Frontal cortex (tissue), 4 donors: ENCODE measurements around the gene ZNF614. TPM values are rescaled to one million over a fixed set of nuclear protein-coding genes. Genes with fewer than 3 reads are reported as not detected.
"Not testable (repeated sequence)": the region's sequence is repeated elsewhere in the genome, so short reads cannot be mapped to it uniquely, and the experiment has no call there.

Experiments used
- DNase-seq, 2 donors: peaks; one replicate each; pipeline ENCODE4 v3.0.0; 2012; ENCODE audit warnings: low spot score in 2 of 2
- FAIRE-seq: peaks from 2 replicates; lab custom pipeline; 2012; peaks lifted over from hg19 to GRCh38; lab: Jason Lieb, UNC
- total RNA-seq: library from RNA; depleted of rRNA; stranded (reverse); fragments of >200 nt; gene quantifications from one replicate; pipeline ENCODE4 v1.2.3, GENCODE V29; 2014
- donor health status: control.
- donor health status: control.
- donor health status: control.

ZNF614 gene
- total RNA-seq, 1 donor from 2014 or later, result 32.6 TPM

DNA sequence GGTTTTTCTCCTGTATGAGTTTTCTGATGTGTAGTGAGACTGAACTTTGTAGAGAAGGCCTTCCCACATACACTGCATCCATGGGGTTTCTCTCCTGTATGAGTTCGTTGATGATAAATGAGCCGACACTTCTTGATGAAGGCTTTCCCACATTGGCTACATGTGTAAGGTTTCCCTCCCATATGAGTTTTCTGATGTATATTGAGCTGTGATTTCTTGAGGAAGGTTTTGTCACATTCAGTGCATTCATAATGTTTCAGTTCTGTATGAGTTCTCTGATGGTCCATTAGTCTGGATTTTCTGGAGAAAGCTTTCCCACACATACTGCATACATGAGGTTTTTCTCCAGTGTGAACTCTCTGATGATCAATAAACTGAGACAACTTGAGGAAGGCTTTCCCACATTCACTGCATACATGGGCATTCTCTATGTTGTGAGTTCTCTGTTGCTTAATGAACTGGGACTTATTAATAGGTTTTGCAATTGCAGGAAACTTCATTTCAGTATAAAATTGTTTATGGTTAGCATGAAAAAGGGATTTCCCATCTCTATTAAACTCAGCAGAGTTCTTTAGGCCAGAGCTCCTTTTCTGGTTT lies 34.0 kb downstream of the ZNF614 start:
- FAIRE-seq (no peak), DNase-seq (no peak)

- no peak for FAIRE-seq
- no peak for DNase-seq
Observed at GRCh38 chr19:51993422-51993821, 34.8 kb downstream of the ZNF614 start.

DNA sequence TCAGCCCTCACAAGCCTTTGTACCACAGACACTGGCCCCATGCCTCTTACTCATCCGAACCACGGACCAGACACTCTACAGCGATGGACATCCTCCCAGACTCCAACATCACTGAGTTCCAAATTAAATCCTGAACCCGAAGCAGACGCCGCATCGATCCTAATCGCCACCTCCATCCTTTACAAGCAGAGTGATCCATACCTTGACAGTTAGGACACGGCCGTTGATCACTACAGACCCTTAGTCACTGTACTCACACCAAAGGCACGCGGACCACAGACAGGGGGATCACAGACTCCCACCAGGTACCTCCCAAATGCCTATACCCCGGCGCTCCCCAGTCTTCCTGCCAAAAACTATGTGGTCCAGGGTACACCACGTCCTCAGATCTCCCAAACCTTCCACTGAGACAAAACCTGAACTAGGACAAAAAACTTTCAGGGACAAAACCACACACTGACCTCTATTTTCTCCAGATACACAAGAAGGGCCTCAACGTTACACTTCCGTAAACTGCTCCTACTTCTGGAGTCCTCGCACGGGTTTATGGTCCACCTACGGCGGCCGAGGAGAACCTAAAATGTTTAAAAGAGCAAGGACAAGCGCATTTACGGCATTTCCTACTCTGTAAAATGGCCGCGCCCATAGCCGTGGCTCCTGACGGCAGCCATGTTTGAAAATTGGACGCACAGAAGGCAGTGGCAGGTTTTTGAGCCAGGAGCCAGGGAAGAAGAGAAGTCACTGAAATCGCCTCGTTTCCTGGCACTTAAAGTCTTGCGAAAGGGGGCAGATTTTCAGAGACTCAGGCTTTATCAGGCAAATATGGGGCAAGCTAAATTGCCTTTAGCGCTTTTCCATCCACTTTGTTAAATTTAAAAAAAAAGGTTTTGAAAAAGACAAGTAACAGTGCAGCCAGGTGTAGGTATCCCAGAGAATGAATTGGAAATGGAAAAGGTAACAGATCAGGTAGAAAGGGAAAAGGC lies 41.6 kb downstream of the ZNF614 start, which contains the start of gene ZNF350:
ZNF350 (minus strand) TSS at position 532 of the 983 bp plus-strand sequence. CDS start 12,480 bp downstream, outside the sequence.
- DNase-seq (peak; percentile 64 to 74), FAIRE-seq (peak; percentile 13)

DNA sequence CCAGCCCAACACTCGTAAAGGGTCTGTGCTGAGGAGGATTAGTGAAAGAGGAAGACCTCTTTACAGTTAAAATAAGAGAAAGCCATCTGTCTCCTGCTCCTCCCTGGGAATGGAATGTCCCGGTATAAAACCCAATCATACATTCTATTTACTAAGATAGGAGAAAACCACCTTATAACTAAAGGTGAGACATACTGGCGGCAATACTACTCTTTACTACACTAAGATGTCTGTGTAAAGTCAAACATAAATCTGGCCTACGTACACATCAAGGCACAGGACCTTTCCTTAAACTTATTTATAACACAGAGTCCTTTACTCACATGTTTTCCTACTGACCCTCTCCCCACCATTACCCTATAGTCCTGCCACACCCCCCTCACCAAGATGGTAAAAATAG lies 44.8 kb downstream of the ZNF614 start:
- no peak for DNase-seq
- FAIRE-seq, result no peak

GRCh38 chr19:51980926-51981325 lies 47.3 kb downstream of the ZNF614 start:
- not testable (repeated sequence) for FAIRE-seq

GRCh38 chr19:51980116-51980736 lies 48.0 kb downstream of the ZNF614 start:
- FAIRE-seq (no peak), DNase-seq (no peak)

More at GRCh38 chr19:51980926-51981325, 47.3 kb downstream of the ZNF614 start:
- not testable (repeated sequence) for DNase-seq

GRCh38 chr19:51978882-51979281 lies 49.3 kb downstream of the ZNF614 start:
- FAIRE-seq, result no peak
- DNase-seq, result no peak

- FAIRE-seq (no peak), DNase-seq (no peak)
Observed at GRCh38 chr19:51977346-51977745, 50.8 kb downstream of the ZNF614 start.

GRCh38 chr19:51976852-51977251 lies 51.3 kb downstream of the ZNF614 start:
- FAIRE-seq (no peak), DNase-seq (no peak)

- not testable (repeated sequence) for DNase-seq
Observed at GRCh38 chr19:51975787-51976186, 52.4 kb downstream of the ZNF614 start.

DNA sequence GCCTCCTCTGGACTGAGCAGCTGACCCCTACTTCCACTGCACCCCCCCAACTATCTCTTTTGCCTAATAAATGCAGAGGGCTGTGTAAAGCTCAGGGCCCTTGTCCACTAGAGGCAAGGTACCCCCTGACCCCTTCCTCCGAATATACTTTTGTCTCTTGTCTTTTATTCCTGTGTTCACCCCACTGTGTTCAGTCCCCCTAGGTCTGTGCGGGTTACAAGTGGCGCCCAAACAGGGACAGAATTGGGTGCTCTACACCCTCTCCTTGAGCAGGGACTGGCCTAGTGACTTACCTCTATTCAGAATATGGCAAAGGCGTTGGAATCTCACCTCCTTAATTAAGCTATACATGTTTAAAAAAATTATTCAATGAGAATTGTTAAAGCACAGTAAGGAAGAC lies 56.6 kb downstream of the ZNF614 start:
- no peak for DNase-seq
- no peak for FAIRE-seq

More at GRCh38 chr19:51975787-51976186, 52.4 kb downstream of the ZNF614 start:
- FAIRE-seq, result not testable (repeated sequence)

- DNase-seq (no peak), FAIRE-seq (no peak)
Observed at GRCh38 chr19:51970718-51971117, 57.5 kb downstream of the ZNF614 start.

DNA sequence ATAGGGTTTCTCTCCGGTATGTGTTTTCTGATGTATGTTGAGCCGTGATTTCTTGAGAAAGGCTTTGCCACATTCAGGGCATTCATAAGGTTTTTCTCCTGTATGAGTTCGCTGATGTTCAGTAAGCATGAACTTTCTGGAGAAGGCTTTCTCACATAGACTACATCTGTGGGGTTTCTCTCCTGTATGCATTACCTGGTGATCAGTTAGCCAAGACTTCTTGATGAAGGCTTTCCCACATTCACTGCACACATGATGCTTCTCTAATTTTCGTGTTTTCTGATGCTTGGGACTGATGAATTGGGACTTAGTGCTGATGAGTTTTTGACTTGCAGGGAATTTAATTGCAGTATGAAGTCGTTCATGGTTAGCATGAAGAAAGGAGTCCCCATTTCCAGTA lies 62.6 kb downstream of the ZNF614 start:
- FAIRE-seq (no peak), DNase-seq (no peak)

Other genes starting within 250 kb of the ZNF614 start
- under 0.01 TPM for gene FPR3, start 233.2 kb downstream of the ZNF614 start, total RNA-seq
- 64.8 TPM for gene ZNF577, start 140.4 kb downstream of the ZNF614 start, total RNA-seq
- gene ZNF649, start 123.4 kb downstream of the ZNF614 start, total RNA-seq, result 41.2 TPM
- gene ZNF613, start 100.9 kb downstream of the ZNF614 start, total RNA-seq, result 10.6 TPM
- gene ZNF350, start 41.5 kb downstream of the ZNF614 start, total RNA-seq, result 20.8 TPM
- 26.5 TPM for gene ZNF615, start 20.2 kb downstream of the ZNF614 start, total RNA-seq
- gene ZNF432, start 20.5 kb upstream of the ZNF614 start, total RNA-seq, result 18.8 TPM
- 52.6 TPM for gene ZNF841, start 67.4 kb upstream of the ZNF614 start, total RNA-seq
- 28.9 TPM for gene ZNF616, start 111.6 kb upstream of the ZNF614 start, total RNA-seq
- 47.7 TPM for gene ZNF836, start 143.2 kb upstream of the ZNF614 start, total RNA-seq
- 159 TPM for gene PPP2R1A, start 161.7 kb upstream of the ZNF614 start, total RNA-seq
- 19.2 TPM for gene ZNF766, start 241.2 kb upstream of the ZNF614 start, total RNA-seq